Measurements from ENCODE around the gene EFS.

DNA sequence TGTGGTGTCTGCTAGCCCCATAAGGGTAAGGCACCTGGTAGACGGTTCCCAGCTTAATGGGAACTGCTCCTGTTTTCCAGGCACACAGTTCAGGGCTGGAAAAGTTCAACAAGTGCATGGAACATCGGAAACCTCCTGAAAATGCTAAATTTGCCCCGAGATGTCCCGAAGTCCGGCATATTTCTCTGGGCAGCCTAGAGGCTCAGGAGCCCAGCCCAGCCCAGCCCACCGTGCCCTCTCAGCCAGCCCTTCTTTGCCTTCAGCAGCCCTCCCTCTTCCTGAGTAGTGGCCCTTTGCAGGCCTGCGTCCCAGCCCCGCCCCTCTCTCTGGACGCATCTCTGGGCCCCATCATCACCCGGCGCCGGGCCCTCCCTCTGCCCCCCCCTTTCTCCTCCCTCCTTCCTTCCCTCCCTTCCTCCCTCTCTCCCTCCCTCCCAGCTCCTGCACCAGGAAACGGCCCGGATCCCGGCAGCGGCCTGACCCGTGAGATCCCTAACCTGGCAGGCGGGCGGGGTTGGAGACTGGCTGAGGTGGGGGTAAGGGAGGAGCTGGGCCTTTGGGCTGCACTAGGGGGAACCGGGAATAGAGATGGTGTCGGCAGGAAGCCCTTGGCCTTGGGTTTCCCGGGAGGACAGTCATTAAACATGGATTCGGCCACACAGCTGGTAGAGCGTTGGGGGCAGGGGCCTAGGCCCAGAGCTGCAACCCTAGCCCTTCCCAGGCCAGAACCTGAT is 58.4 kb downstream of the EFS start, which contains the start of gene BCL2L2:
- TF ChIP-seq ZNF354C (tag by site-specific recombination; IDR thresholded peaks at IDR 0.05; ENCODE audit: borderline replicate concordance, low read depth): no peak
- TF ChIP-seq, protein P1, sequence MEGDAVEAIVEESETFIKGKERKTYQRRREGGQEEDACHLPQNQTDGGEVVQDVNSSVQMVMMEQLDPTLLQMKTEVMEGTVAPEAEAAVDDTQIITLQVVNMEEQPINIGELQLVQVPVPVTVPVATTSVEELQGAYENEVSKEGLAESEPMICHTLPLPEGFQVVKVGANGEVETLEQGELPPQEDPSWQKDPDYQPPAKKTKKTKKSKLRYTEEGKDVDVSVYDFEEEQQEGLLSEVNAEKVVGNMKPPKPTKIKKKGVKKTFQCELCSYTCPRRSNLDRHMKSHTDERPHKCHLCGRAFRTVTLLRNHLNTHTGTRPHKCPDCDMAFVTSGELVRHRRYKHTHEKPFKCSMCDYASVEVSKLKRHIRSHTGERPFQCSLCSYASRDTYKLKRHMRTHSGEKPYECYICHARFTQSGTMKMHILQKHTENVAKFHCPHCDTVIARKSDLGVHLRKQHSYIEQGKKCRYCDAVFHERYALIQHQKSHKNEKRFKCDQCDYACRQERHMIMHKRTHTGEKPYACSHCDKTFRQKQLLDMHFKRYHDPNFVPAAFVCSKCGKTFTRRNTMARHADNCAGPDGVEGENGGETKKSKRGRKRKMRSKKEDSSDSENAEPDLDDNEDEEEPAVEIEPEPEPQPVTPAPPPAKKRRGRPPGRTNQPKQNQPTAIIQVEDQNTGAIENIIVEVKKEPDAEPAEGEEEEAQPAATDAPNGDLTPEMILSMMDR (tag by site-specific recombination; IDR thresholded peaks at IDR 0.05): no peak
- TF ChIP-seq RBAK (tag by site-specific recombination; IDR thresholded peaks at IDR 0.05): no peak
- TF ChIP-seq ZNF624 (tag by site-specific recombination; IDR thresholded peaks at IDR 0.05): no peak
- no peak for TF ChIP-seq ZNF548 (tag by site-specific recombination; IDR thresholded peaks at IDR 0.05)
- TF ChIP-seq BCL11A (tag by site-specific recombination; IDR thresholded peaks at IDR 0.05; ENCODE audit: low read depth): 0 out of 2 replicates have a peak, but pooled peaks have one; percentile 41
- no peak for TF ChIP-seq ZNF48 (tag by site-specific recombination; IDR thresholded peaks at IDR 0.05)
- TF ChIP-seq, protein P2, sequence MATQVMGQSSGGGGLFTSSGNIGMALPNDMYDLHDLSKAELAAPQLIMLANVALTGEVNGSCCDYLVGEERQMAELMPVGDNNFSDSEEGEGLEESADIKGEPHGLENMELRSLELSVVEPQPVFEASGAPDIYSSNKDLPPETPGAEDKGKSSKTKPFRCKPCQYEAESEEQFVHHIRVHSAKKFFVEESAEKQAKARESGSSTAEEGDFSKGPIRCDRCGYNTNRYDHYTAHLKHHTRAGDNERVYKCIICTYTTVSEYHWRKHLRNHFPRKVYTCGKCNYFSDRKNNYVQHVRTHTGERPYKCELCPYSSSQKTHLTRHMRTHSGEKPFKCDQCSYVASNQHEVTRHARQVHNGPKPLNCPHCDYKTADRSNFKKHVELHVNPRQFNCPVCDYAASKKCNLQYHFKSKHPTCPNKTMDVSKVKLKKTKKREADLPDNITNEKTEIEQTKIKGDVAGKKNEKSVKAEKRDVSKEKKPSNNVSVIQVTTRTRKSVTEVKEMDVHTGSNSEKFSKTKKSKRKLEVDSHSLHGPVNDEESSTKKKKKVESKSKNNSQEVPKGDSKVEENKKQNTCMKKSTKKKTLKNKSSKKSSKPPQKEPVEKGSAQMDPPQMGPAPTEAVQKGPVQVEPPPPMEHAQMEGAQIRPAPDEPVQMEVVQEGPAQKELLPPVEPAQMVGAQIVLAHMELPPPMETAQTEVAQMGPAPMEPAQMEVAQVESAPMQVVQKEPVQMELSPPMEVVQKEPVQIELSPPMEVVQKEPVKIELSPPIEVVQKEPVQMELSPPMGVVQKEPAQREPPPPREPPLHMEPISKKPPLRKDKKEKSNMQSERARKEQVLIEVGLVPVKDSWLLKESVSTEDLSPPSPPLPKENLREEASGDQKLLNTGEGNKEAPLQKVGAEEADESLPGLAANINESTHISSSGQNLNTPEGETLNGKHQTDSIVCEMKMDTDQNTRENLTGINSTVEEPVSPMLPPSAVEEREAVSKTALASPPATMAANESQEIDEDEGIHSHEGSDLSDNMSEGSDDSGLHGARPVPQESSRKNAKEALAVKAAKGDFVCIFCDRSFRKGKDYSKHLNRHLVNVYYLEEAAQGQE (tag by site-specific recombination; IDR thresholded peaks at IDR 0.05): no peak
- peak; percentile 85 for TF ChIP-seq KLF16 (tag by site-specific recombination; IDR thresholded peaks at IDR 0.05)
- TF ChIP-seq, protein P3, sequence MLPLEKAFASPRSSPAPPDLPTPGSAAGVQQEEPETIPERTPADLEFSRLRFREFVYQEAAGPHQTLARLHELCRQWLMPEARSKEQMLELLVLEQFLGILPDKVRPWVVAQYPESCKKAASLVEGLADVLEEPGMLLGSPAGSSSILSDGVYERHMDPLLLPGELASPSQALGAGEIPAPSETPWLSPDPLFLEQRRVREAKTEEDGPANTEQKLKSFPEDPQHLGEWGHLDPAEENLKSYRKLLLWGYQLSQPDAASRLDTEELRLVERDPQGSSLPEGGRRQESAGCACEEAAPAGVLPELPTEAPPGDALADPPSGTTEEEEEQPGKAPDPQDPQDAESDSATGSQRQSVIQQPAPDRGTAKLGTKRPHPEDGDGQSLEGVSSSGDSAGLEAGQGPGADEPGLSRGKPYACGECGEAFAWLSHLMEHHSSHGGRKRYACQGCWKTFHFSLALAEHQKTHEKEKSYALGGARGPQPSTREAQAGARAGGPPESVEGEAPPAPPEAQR (tag by site-specific recombination; IDR thresholded peaks at IDR 0.05): no peak
- TF ChIP-seq ZBTB7A (tag by site-specific recombination; IDR thresholded peaks at IDR 0.05; ENCODE audit: low read depth): no peak; the same call in 1 of the 2 replicates
- TF ChIP-seq SCRT2 (tag by site-specific recombination; IDR thresholded peaks at IDR 0.05): peak; percentile 98
- no peak for TF ChIP-seq ZNF423 (tag by site-specific recombination; IDR thresholded peaks at IDR 0.05)
